ENCODE data around the gene PLCG1. TPM values are rescaled to one million over a fixed set of nuclear protein-coding genes. Genes with fewer than 3 reads are reported as not detected.

The PLCG1 gene
- total RNA-seq, 1 experiment from 2014 or later = 64.1 TPM

GRCh38 chr20:41123631-41124030 lies 13.7 kb upstream of the PLCG1 start:
- Histone ChIP-seq H3K27me3 (ENCODE audit: insufficient read depth, low read depth) (no peaks in the 10 kb centered on the region), H3F3A (ENCODE audit: insufficient read depth, low read depth) (peaks cover 26% of the 10 kb centered on the region; the same call in 1 of the 2 replicates), H4K20me1 (ENCODE audit: insufficient read depth) (no peaks in the 10 kb centered on the region), H3K4me3 (no peak overlapping the region), H3K9me3 (ENCODE audit: insufficient read depth, low read depth) (no peaks in the 10 kb centered on the region), H3K79me2 (ENCODE audit: low read depth) (no peaks in the 10 kb centered on the region), H3K4me1 (replicated peaks; ENCODE audit: insufficient read depth) (no peaks in the 10 kb centered on the region), H3K36me3 (ENCODE audit: low read depth) (peaks cover 46% of the 10 kb centered on the region), H3K9me2 (ENCODE audit: insufficient read depth) (no peaks in the 10 kb centered on the region), H3K27ac (no peak overlapping the region), H2AFZ (no peak overlapping the region), H3K4me2 (no peak overlapping the region)
- no peak for DNase-seq
- intact Hi-C loops (cut with micrococcal nuclease; ENCODE audit: unreplicated experiment) = no loop called here
- BruUV-seq (replicated peaks) = no TSS peak
- CTCF ChIA-PET = no interaction called here
- no peak for TF ChIP-seq CTCF (conservative IDR thresholded peaks at IDR 0.05)
- TF ChIP-seq EZH2 (IDR thresholded peaks at IDR 0.05; ENCODE audit: low read depth) = no peak
- POLR2A ChIA-PET (ENCODE audit: unreplicated experiment) = no interaction called here

GRCh38 chr20:41124451-41125094 lies 12.8 kb upstream of the PLCG1 start:
- H3K4me2 ChIP-seq = no peak overlapping the region
- no peak overlapping the region for H2AFZ ChIP-seq
- H3K27ac ChIP-seq = no peak overlapping the region
- no peaks in the 10 kb centered on the region for H3K27me3 ChIP-seq (ENCODE audit: insufficient read depth, low read depth)
- CTCF ChIA-PET = no interaction called here
- no peak for TF ChIP-seq CTCF (conservative IDR thresholded peaks at IDR 0.05)
- TF ChIP-seq EZH2 (IDR thresholded peaks at IDR 0.05; ENCODE audit: low read depth) = no peak
- no peaks in the 10 kb centered on the region for H3K79me2 ChIP-seq (ENCODE audit: low read depth)
- H4K20me1 ChIP-seq (ENCODE audit: insufficient read depth) = no peaks in the 10 kb centered on the region
- intact Hi-C loops (cut with micrococcal nuclease; ENCODE audit: unreplicated experiment) = no loop called here
- H3K4me3 ChIP-seq = no peak overlapping the region
- H3K36me3 ChIP-seq (ENCODE audit: low read depth) = peaks cover 42% of the 10 kb centered on the region
- BruUV-seq (replicated peaks) = no TSS peak
- no peak for DNase-seq
- no peaks in the 10 kb centered on the region for H3K4me1 ChIP-seq (replicated peaks; ENCODE audit: insufficient read depth)
- POLR2A ChIA-PET (ENCODE audit: unreplicated experiment) = no interaction called here
- H3K9me3 ChIP-seq (ENCODE audit: insufficient read depth, low read depth) = no peaks in the 10 kb centered on the region
- H3K9me2 ChIP-seq (ENCODE audit: insufficient read depth) = no peaks in the 10 kb centered on the region
- H3F3A ChIP-seq (ENCODE audit: insufficient read depth, low read depth) = peaks cover 25% of the 10 kb centered on the region; the same call in 1 of the 2 replicates

GRCh38 chr20:41125530-41126457 lies 11.5 kb upstream of the PLCG1 start:
- Histone ChIP-seq H3K9me2 (ENCODE audit: insufficient read depth) (no peaks in the 10 kb centered on the region), H3F3A (ENCODE audit: insufficient read depth, low read depth) (peaks cover 29% of the 10 kb centered on the region; the same call in 1 of the 2 replicates), H3K27me3 (ENCODE audit: insufficient read depth, low read depth) (no peaks in the 10 kb centered on the region), H4K20me1 (ENCODE audit: insufficient read depth) (no peaks in the 10 kb centered on the region), H3K36me3 (ENCODE audit: low read depth) (peaks cover 33% of the 10 kb centered on the region), H3K27ac (no peak overlapping the region), H2AFZ (no peak overlapping the region), H3K9me3 (ENCODE audit: insufficient read depth, low read depth) (no peaks in the 10 kb centered on the region), H3K4me2 (no peak overlapping the region), H3K4me1 (replicated peaks; ENCODE audit: insufficient read depth) (no peaks in the 10 kb centered on the region), H3K79me2 (ENCODE audit: low read depth) (no peaks in the 10 kb centered on the region), H3K4me3 (no peak overlapping the region)
- no TSS peak for BruUV-seq (replicated peaks)
- intact Hi-C loops (cut with micrococcal nuclease; ENCODE audit: unreplicated experiment) = no loop called here
- TF ChIP-seq CTCF (conservative IDR thresholded peaks at IDR 0.05) (no peak), EZH2 (IDR thresholded peaks at IDR 0.05; ENCODE audit: low read depth) (no peak)
- POLR2A ChIA-PET (ENCODE audit: unreplicated experiment) = no interaction called here
- CTCF ChIA-PET = no interaction called here
- no peak for DNase-seq
